Suppressor macrophage (primary cell): Measurements from ENCODE around the gene SDK2.

Experiments used
- DNase-seq, 4 experiments: peaks; one replicate each; pipeline ENCODE4 v3.0.0-alpha.2; 2020 to 2022

SDK2 gene

GRCh38 chr17:73551144-73551543 lies 93.1 kb downstream of the SDK2 start:
- DNase-seq = no peak

GRCh38 chr17:73550556-73550955 lies 93.7 kb downstream of the SDK2 start:
- peak in 1 of 4 experiments; percentile 10 for DNase-seq

GRCh38 chr17:73549841-73550430 lies 94.3 kb downstream of the SDK2 start:
- no peak for DNase-seq

- DNase-seq = peak in 2 of 4 experiments; percentile 5 to 7
Observed at GRCh38 chr17:73548620-73549311, 95.5 kb downstream of the SDK2 start.

GRCh38 chr17:73547790-73548189 lies 96.5 kb downstream of the SDK2 start:
- DNase-seq = peak; percentile 3 to 35 (median 26)

- DNase-seq = peak; percentile 86 to 92 (median 90)
Observed at GRCh38 chr17:73546770-73547536, 97.3 kb downstream of the SDK2 start.

- DNase-seq = no peak
Observed at GRCh38 chr17:73546114-73546513, 98.1 kb downstream of the SDK2 start.

GRCh38 chr17:73545109-73546032 lies 98.9 kb downstream of the SDK2 start:
- DNase-seq = no peak

- no peak for DNase-seq
Observed at GRCh38 chr17:73544333-73544732, 99.9 kb downstream of the SDK2 start.

- no peak for DNase-seq
Observed at GRCh38 chr17:73542323-73542722, 101.9 kb downstream of the SDK2 start.

- no peak for DNase-seq
Observed at GRCh38 chr17:73541561-73541981, 102.7 kb downstream of the SDK2 start.

- DNase-seq = no peak
Observed at GRCh38 chr17:73541111-73541510, 103.1 kb downstream of the SDK2 start.

- no peak for DNase-seq
Observed at GRCh38 chr17:73539166-73539565, 105.1 kb downstream of the SDK2 start.

GRCh38 chr17:73538445-73538844 lies 105.8 kb downstream of the SDK2 start:
- no peak for DNase-seq

- no peak for DNase-seq
Observed at GRCh38 chr17:73536700-73537605, 107.3 kb downstream of the SDK2 start.

GRCh38 chr17:73535746-73536145 lies 108.5 kb downstream of the SDK2 start:
- DNase-seq = no peak

- no peak for DNase-seq
Observed at GRCh38 chr17:73534209-73534909, 109.9 kb downstream of the SDK2 start.

- no peak for DNase-seq
Observed at GRCh38 chr17:73533781-73534180, 110.5 kb downstream of the SDK2 start.

GRCh38 chr17:73533127-73533526 lies 111.1 kb downstream of the SDK2 start:
- no peak for DNase-seq

- DNase-seq = no peak
Observed at GRCh38 chr17:73532421-73532901, 111.8 kb downstream of the SDK2 start.

GRCh38 chr17:73531158-73531557 lies 113.1 kb downstream of the SDK2 start:
- DNase-seq = no peak
